Stimulated activated CD8-positive, alpha-beta memory T cell treated with anti-CD3 and anti-CD28 coated beads, Interleukin-7, amount 100 ng/mL, for 48 hours (primary cell): ENCODE measurements around the gene ITGB7.

Source experiments
- DNase-seq, 2 donors: peaks; one replicate each; pipeline ENCODE4 v3.0.0-alpha.2; 2020; ENCODE audit warnings: low read depth in 1 of 2; ENCODE audit errors: extremely low read depth in 1 of 2

ITGB7 gene, protein sequence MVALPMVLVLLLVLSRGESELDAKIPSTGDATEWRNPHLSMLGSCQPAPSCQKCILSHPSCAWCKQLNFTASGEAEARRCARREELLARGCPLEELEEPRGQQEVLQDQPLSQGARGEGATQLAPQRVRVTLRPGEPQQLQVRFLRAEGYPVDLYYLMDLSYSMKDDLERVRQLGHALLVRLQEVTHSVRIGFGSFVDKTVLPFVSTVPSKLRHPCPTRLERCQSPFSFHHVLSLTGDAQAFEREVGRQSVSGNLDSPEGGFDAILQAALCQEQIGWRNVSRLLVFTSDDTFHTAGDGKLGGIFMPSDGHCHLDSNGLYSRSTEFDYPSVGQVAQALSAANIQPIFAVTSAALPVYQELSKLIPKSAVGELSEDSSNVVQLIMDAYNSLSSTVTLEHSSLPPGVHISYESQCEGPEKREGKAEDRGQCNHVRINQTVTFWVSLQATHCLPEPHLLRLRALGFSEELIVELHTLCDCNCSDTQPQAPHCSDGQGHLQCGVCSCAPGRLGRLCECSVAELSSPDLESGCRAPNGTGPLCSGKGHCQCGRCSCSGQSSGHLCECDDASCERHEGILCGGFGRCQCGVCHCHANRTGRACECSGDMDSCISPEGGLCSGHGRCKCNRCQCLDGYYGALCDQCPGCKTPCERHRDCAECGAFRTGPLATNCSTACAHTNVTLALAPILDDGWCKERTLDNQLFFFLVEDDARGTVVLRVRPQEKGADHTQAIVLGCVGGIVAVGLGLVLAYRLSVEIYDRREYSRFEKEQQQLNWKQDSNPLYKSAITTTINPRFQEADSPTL

DNA sequence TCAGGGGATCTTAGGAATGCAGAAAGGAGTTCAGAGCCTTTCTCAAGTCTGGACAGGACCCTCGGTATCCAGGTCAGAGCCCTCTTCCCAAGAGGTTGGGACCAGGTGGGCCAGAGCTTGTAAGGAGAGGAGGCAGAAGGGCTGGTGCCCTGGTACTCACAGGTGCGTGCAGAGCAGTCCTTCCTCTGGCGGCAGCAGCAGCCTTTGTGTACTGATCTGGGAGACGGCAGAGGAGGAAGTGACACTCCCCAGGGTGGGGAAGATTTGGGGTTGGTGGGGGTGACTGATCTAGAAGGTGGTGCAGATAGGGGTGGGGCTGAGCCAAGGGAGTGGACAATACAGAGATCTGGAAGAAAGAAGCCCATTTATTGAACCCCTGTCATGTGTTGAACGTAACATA is at the start of gene ITGB7:
TSS of gene ITGB7 (minus strand) at position 210 of the 400 bp plus-strand sequence. CDS start 6,808 bp downstream, outside the sequence.
- DNase-seq, result peak; percentile 55 to 69

DNA sequence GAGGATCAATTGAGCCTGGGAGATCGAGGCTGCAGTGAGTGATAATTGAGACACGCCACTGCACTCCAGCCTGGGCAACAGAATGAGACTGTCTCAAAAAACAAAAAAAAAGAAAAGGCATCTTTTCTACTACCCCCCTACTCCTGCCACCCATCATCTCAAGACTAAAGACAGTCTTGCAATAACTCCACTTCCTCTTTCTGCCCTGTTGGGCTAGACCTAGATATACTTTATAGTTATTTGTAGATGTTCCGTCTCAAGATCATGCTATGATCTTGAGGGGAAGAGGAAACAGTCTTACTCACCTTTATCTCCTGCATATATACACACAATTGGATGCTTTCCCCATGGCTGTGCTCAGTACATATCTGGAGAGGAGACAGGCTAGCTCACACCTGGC is 48.9 kb upstream of the ITGB7 start:
- no peak for DNase-seq

DNA sequence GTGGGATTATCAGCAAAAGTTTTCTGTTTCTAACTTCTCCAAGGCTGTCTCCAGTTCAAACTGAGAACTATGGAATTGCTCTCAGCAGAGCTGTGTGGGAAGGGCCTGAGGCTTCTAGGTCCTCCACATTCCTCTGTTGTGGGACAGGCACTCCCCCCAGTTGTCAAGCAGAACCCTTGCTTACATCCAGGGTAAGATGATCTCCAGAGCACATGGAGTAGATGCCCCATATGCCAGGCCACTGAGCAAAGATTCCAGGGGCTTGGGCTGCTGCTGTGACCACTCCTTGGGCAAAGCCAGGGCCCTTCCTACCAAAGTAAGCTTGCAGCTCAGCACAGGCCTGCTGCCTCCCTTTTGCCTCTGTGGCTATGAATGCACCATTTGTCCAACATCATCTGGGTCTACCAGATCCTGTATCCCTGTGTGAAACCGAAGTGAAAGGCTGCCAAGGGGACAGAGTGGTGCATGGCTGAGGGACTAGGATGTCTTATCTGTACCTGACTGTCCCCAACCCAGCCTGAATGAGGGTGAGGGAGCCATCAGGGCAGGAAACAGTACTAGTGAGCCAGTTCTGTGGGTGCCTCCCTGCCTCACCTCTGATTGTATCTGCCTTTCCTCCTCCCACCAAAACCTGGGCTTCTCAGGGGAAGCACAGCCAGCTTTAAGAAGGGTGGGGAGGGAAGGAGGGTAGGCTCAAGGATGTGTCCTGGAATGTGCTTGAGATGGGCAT is 47.9 kb upstream of the ITGB7 start:
- no peak for DNase-seq

DNA sequence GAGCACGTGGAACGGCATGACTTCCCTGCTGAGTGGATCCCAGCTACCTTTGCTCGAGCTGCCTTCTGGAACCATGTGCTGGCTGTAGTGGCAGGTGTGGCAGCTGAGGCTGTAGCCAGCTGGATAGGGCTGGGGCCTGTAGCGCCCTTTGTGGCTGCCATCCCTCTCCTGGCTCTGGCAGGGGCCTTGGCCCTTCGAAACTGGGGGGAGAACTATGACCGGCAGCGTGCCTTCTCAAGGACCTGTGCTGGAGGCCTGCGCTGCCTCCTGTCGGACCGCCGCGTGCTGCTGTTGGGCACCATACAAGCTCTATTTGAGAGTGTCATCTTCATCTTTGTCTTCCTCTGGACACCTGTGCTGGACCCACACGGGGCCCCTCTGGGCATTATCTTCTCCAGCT is 46.2 kb upstream of the ITGB7 start:
- no peak for DNase-seq

DNA sequence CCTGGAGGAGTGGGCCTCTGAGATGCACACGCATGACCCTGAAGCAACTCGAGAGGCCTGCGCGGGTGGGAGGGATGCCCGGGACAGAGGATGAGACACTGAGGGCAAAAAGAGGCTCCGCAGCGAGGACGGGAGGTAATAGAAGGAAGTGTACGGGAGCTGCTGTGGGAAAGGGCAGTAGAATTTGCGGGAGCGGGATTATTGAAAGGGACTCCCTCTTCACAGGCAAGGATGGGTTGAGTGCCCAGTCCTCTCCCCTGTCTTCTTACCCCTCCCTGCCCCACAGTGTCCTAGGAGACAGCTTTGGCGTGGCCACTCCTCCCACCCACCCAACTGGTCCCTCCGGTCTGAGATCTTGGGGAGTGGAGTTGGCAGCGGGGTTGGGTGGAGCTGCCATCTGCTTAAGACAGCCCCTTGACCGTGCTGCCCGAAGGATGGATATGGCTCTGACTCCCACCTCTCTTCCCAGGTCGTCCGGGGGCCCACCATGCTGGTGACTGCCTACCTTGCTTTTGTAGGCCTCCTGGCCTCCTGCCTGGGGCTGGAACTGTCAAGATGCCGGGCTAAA is 45.4 kb upstream of the ITGB7 start:
- DNase-seq, result no peak

DNA sequence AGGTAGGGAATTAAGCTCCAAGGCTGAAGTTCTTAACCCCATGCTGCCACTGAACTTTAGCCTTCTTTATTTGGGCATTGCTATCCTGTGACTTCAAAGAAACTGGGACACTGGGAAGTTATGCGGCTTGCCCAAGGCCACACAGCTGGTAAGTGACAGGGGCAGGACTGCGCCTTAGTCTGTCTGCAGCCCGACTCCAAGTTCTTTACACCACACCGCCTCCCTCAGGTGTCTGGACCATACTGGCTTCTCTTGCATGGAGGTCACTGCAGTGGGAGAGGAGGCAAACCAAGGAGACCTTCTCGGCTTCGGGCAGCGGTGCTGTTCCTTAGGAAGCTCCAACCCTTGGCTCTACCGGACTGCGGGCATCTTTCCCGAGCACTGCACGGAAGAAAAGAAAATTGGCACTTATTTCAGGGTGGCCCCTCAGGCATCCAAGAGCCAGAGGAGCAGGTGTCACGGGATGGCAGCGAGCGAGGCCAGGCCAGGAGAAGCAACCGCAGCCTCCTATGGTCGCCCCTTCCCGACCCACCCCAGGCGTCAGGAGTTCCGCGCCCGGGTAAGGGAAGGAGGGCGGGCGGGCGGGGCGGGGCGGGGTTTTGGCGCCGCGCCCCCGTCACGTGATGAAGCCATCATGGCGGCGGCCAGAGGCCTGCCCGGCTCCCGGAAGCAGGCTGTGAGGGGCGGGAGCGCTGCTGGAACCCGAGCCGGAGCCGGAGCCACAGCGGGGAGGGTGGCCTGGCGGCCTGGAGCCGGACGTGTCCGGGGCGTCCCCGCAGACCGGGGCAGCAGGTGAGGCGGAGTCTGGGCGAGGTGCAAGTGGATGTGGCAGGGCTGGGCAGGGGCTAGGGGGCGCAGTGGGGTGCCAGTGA is 44.7 kb upstream of the ITGB7 start:
- DNase-seq, result peak in 1 of 2 donors; percentile 47

DNA sequence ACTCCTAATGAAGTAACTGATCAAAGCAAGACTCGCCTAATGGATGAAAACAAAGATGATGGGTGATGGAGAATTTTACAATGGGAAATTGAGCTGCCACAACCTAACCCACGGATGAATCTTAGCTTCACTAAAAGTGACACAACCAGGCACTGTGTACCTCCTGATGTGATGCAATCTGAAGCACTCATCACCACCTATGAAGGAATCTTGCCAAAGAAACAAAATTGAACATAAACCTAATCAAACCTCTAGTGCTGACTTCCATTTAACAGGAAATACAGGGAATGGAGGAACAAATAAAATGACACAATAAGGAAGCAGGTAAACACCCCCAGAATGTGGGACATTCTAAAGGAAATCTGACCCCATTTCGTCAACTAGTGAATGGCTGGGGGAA is 38.2 kb upstream of the ITGB7 start:
- no peak for DNase-seq

DNA sequence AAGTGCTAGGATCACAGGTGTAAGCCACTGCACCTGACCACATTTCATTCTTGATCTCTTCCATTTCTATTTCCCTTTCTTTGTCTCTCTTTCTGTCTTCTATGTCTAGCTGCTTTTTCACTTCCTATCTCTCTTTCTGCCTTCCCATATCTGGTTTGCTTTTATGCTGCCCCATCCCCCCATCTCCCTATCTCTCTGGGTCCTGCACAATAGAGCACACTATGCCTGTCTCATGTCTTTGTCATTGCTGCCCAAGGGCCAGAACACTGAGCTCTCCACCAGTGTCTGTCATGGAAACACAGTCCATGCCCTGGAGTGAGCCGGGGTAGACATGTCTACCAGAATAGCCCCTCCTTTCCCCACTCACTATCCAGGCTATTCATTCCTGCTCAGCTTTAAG is 37.3 kb upstream of the ITGB7 start:
- no peak for DNase-seq

DNA sequence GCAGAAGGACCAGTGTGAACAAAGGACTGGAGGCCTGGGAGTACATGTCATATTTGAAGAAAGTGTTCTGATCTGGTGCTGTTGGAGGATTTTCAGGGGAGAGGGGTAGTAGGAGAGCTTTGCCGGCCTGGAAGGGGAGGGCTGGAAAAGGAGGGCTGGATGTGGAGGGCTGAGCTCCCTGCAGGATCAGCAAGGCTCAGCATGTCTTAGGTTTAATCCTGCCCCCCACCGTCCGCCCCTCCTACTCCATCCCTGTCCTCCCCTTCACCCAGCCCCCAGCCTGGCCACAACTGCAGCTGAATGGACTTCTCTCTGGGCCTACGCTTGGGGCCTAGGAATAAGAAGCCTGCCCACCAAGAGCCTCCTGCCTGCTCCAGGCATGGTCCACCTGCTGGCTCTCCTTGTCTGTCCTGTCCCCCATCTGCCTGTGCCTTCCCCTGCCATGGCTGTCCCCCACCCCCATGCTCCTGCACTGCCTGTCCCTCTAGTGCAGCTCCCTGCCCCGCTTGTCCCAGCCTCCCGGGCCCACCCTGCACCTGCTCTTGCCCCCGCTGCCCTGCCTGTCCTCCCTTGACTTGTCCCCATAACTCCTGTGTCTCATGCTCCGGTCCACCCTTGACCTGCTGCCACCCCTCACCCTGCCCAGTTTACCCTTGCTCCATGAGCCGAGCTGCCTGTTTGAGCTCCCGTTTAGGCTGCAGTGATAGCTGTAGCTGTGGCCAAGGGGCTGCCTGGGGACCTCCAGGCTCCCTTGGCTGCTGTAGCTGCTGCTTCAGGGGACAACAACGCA is 34.8 kb upstream of the ITGB7 start:
- no peak for DNase-seq

DNA sequence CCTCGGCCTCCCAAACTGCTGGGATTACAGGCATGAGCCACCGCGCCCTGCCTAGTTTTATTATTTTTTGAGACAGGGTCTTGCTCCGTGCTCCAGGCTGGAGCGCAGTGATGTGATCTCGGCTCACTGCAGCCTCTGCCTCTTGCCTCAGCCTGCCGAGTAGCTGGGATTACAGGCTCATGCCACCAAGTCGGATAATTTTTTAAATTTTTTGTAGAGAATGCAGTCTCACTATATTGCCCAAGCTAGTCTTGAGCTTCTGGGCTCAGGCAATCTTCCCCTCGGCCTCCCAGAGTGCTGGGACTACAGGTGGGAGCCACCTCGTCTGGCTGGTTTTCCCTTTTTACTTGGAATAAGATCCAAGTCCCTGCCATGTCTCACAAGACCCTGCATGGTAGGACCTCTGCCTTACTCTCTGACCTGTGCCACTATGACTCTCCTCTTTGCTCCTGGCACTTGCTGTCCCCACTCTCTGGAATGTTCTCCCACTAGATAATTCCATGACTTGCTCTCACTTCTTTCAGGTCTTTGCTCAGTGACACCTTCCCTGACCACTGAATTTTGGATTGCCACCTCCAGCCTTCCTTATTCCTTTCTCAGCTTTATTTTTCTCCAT is 32.7 kb upstream of the ITGB7 start:
- DNase-seq, result no peak

DNA sequence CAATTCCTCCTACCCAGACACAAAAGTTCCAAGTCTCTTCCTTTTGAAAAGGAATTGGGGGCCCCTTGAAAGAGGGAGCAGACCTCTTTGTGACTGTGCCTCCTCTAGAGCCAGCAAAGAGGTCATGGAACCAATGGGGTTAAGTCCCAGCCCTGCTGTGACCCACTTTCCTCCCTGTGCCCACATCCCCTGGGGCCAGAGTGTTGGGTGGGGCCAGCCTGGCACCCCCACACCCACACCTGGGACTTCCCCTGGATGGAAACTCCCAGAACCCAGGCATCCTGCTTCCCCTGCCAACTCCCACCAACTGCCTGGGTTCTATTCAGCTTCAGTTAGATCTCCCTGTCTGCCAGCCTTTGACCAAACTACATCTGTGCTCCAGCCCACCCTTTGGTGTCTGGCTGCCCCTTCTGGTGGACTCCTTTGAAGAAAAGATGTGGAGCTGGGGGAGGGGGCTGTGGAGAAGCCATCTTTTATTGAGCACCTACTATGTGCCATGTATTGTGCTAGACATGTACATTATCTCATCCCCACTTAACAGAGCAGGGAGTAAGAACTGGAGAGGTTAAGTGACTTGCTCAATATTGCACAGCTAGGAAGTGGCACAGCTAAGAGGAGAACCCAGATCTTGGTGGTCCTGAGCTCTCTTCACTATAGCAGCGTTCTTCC is 29.5 kb upstream of the ITGB7 start:
- no peak for DNase-seq

DNA sequence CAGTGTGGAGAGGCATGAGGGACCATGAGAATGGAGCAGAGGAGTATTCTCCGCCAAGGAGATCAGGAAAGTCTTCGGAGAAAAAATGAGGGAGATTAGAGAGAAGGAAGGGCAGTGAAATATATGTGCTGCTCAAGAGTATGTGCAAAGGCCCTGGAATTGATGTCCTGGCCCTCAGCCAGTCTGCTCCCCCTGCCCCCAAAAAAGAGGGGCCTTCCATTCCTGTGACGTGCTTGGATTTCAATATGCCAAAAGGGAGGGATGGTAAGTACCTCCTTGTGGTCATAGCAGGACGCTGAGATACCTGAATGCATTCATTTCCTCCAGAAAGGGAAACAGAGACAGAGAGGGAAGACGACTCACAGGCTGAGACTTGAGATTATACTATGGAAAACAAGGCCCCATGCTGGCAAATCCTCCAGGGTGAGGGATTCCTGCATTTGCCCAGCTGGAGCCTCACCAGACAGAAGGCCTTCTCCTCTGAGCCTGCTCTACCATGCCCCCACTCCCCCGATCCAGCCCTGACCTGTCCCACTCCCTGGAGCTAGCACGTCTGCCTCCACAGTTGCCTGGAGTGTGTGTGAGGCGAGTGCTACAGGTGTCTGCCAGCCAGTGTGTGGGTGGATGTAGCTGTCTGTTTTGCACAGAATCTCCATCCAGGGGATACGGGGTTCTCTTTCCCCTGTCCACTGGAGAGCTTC is 28.8 kb upstream of the ITGB7 start:
- DNase-seq, result no peak

DNA sequence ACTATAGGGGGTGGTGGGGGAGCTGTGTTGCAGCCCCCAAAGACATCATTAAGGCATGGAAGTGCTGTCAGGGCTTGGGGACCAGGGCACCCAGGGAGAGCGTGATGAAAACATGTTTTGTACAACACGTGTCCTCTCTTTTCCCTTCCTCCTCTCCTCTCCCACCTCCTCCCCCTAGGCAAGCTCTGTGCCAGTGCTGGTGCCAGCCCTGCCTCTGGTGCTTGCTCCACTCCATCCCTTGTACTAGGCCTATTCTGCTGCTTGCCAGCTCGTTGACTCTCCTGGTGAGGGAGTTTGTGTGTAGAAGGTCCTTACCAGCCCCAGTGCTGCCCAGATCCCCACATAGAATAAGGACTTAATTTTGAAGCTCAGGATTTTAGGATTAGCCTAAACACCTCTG is 28.1 kb upstream of the ITGB7 start:
- no peak for DNase-seq

DNA sequence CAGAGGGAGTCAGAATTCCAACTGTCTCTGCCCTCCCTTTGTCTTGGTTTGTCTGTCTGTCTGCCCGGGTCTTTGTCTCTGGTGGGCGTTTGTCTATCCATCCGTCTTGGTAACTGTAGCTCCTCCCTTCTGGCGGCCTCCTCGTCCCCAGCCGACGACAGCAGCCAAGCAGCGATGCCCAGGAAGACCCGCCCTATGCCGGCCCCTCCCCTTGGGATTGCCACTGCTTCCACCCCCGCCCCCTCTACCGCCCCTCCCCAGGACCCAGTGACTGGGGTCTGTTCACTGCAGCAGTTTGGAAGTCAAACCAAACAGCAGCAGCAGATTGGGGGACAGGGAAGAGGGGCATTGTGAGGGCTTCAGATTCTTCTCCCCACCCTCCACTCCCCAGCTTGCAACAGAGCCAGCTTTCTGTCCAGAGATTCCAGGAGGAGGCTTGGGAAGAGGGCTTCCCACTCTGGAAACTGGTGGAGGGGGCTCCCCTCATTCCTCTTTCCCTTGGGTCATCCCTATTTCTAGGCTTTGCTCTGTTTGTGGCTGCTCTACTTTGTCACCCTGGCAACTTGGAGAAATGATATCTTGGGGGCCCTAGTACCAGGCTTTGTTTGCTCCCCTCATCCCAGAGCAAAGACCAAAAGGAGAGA is 27.3 kb upstream of the ITGB7 start:
- no peak for DNase-seq

DNA sequence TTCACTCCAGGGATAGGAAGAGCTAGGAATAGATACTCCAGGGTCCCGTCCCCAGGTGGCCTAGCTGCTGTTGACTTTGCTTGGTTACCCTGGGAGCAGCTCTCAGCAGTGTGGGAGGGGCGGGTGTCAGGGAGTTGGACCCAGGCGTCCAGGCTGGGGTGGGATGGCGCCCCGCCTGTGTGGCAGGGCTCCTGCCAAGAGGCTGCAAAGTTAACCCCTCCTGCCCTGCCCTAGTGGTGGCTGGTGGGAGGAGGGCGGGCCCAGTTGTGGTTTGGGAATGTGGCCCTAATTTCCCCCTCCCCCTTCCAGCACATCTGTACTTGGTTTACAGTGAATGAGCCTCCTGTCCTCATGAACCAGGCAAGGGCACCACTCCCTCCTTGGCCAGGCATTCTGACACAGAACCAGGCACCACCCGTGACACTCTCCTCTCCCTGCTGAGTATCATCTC is 26.6 kb upstream of the ITGB7 start:
- no peak for DNase-seq

DNA sequence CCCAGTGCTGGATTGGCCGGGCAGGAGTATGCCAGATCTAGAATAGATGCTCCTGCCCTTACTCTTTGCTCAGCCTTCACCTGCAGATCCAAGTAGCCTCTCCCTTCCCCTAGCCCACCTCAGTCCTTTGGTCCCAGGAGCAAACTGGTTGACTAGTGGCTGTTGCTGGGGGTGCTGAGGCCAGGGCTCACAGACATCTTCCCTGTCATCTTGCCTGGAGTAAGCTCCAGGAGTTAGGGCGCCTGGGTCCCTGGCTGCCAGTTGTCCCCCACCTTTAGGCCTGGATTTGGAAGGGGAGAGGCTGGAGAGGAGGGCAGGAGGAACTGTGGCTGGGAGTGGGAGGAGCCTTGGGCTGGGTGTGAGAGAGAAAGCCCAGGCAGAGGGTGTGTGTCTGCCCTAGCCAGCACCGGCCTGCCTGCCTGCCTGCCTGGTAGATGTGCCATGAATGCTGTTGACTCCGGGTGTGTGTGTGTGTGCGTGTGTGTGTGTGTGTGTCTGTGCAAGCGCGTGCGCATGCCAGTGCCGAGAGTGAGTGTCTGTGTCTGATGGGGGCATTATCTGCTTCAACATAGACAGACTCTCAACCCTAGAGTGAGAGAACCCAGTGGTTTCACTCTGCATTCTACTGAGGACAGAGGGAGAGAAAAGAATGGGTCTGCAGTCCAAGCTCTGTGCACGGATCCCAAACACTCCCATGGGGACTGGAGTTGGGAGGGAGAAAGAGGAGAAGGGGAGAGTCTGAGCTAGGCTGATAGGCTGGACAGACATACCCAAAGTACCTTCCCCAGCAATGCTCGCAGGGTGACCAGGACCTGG is 25.8 kb upstream of the ITGB7 start:
- DNase-seq, result no peak
